ENCODE measurements around the gene LAMA2. TPM values are rescaled to one million over a fixed set of nuclear protein-coding genes. Genes with fewer than 3 reads are reported as not detected.

Gene LAMA2
- total RNA-seq, 2 experiments from 2014 or later = 0.69 to 1.5 TPM

DNA sequence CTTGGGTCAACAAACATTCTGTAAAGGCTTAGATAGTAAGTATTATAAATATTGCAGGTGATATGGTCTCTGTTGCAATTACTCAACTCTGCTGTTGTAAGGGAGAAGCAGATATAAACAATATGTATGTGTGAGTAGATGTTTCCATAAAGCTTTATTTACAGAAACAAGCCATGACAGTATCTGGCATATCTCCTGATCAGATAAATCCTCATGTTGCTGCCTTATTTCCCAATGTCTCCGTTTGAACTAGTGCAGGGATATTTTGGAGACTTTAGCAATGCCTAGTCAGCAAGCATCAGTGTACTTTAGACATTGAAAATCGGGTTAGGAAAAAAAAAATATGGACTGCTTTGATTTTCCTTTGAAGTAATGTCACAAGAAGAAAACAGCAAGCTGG lies 96.1 kb downstream of the LAMA2 start:
- H3K27me3 Mint-ChIP-seq = peaks cover 4% of the 10 kb centered on the region
- no peak overlapping the region for H3K27ac Mint-ChIP-seq
- H3K9me3 Mint-ChIP-seq = no peaks in the 10 kb centered on the region
- no peak for DNase-seq
- H3K4me1 Mint-ChIP-seq (ENCODE audit: low read depth) = no peaks in the 10 kb centered on the region
- no peak for ATAC-seq
- POLR2A ChIA-PET = no interaction called here
- H3K36me3 Mint-ChIP-seq (ENCODE audit: low read depth) = no peaks in the 10 kb centered on the region
- CTCF ChIA-PET = interaction anchor here (1.3 kb wide), 1 partner anchor 126 kb away, joined by 3 read pairs; no protein-coding TSS in a partner anchor
- intact Hi-C loops (cut with micrococcal nuclease) = no loop called here
- TF ChIP-seq, protein P1, sequence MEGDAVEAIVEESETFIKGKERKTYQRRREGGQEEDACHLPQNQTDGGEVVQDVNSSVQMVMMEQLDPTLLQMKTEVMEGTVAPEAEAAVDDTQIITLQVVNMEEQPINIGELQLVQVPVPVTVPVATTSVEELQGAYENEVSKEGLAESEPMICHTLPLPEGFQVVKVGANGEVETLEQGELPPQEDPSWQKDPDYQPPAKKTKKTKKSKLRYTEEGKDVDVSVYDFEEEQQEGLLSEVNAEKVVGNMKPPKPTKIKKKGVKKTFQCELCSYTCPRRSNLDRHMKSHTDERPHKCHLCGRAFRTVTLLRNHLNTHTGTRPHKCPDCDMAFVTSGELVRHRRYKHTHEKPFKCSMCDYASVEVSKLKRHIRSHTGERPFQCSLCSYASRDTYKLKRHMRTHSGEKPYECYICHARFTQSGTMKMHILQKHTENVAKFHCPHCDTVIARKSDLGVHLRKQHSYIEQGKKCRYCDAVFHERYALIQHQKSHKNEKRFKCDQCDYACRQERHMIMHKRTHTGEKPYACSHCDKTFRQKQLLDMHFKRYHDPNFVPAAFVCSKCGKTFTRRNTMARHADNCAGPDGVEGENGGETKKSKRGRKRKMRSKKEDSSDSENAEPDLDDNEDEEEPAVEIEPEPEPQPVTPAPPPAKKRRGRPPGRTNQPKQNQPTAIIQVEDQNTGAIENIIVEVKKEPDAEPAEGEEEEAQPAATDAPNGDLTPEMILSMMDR (IDR thresholded peaks at IDR 0.05) = no peak
- H3K4me3 Mint-ChIP-seq = no peak overlapping the region

DNA sequence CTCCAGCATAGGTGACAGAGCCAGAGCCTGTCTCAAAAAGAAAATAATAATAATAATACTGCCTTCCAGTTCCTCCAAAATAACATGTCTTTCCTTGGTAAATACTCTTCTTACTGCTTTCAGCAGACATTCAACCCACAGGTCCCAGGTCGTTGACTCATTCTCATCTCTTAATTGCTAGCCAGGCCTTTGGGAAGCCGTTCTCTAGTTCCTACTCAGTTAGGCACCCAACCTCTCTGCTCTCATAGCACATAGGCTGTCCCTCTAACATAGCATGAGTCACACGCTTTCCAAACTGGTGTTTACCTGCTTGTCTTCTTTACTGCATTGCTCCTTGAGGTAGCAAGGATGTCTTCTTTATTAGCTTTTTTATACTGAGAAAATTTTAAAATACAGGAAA lies 98.8 kb downstream of the LAMA2 start:
- intact Hi-C loops (cut with micrococcal nuclease) = no loop called here
- DNase-seq = no peak
- H3K4me3 Mint-ChIP-seq = no peak overlapping the region
- no peak overlapping the region for H3K27ac Mint-ChIP-seq
- POLR2A ChIA-PET = no interaction called here
- H3K9me3 Mint-ChIP-seq = no peaks in the 10 kb centered on the region
- H3K27me3 Mint-ChIP-seq = peaks cover 4% of the 10 kb centered on the region
- H3K36me3 Mint-ChIP-seq (ENCODE audit: low read depth) = no peaks in the 10 kb centered on the region
- no peak for ATAC-seq
- H3K4me1 Mint-ChIP-seq (ENCODE audit: low read depth) = no peaks in the 10 kb centered on the region
- CTCF ChIA-PET = no interaction called here
- TF ChIP-seq, protein P1 (IDR thresholded peaks at IDR 0.05) = no peak

DNA sequence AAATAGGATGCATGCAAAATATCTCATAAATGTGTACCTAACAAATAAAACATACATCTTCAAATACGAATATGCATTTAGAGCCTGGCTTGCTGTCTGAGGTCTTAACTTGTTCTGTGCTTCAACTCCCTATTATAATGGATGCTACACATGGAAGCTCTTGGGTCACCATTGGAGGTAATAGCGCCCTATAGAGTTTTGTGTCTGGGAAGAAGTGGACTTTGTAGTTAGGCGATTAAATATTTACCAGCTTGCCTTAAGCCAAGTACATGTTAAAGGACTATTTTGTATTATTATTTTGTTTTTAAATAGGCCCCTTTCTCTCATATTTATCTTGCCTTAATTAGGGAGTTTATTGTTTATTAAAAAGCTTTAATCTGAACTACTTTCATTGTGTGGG lies 107.4 kb downstream of the LAMA2 start:
- no peaks in the 10 kb centered on the region for H3K36me3 Mint-ChIP-seq (ENCODE audit: low read depth)
- intact Hi-C loops (cut with micrococcal nuclease) = no loop called here
- POLR2A ChIA-PET = no interaction called here
- ATAC-seq (no peak), DNase-seq (no peak)
- CTCF ChIA-PET = no interaction called here
- H3K4me1 Mint-ChIP-seq (ENCODE audit: low read depth) = no peaks in the 10 kb centered on the region
- TF ChIP-seq, protein P1 (IDR thresholded peaks at IDR 0.05) = no peak
- no peaks in the 10 kb centered on the region for H3K27me3 Mint-ChIP-seq
- H3K27ac Mint-ChIP-seq = no peak overlapping the region
- H3K9me3 Mint-ChIP-seq = no peaks in the 10 kb centered on the region
- no peak overlapping the region for H3K4me3 Mint-ChIP-seq

- intact Hi-C loops (cut with micrococcal nuclease) = no loop called here
- TF ChIP-seq, protein P1 (IDR thresholded peaks at IDR 0.05) = no peak
- H3K4me3 Mint-ChIP-seq = no peak overlapping the region
- POLR2A ChIA-PET = no interaction called here
- DNase-seq = no peak
- H3K27ac Mint-ChIP-seq = no peak overlapping the region
- no peaks in the 10 kb centered on the region for H3K36me3 Mint-ChIP-seq (ENCODE audit: low read depth)
- ATAC-seq = no peak
- peaks cover under 1% of the 10 kb centered on the region for H3K9me3 Mint-ChIP-seq
- H3K4me1 Mint-ChIP-seq (ENCODE audit: low read depth) = no peaks in the 10 kb centered on the region
- CTCF ChIA-PET = no interaction called here
- no peaks in the 10 kb centered on the region for H3K27me3 Mint-ChIP-seq
Measured at GRCh38 chr6:128990915-128991314, 108.0 kb downstream of the LAMA2 start.

GRCh38 chr6:128993166-128993565 lies 110.2 kb downstream of the LAMA2 start:
- ChIA-PET CTCF (no interaction called here), POLR2A (no interaction called here)
- Mint-ChIP-seq H3K9me3 (peaks cover 5% of the 10 kb centered on the region), H3K27ac (no peak overlapping the region), H3K4me1 (ENCODE audit: low read depth) (no peaks in the 10 kb centered on the region), H3K27me3 (peaks cover 2% of the 10 kb centered on the region), H3K4me3 (no peak overlapping the region), H3K36me3 (ENCODE audit: low read depth) (no peaks in the 10 kb centered on the region)
- TF ChIP-seq, protein P1 (IDR thresholded peaks at IDR 0.05) = no peak
- no peak for ATAC-seq
- DNase-seq = no peak
- intact Hi-C loops (cut with micrococcal nuclease) = no loop called here

Data from activated CD8-positive, alpha-beta T cell treated with anti-CD3 and anti-CD28 coated beads for 36 hours (primary cell).